HG03354 (cell line): ENCODE results near the gene ODAD2.

Source experiments
- ATAC-seq: cut with Tn5 transposase; IDR thresholded peaks from one replicate; pipeline ENCODE4 v1.9.1; 2021; ENCODE audit warnings: mild to moderate bottlenecking; ENCODE audit not compliant: unreplicated experiment, poor library complexity, severe bottlenecking

The ODAD2 gene

DNA sequence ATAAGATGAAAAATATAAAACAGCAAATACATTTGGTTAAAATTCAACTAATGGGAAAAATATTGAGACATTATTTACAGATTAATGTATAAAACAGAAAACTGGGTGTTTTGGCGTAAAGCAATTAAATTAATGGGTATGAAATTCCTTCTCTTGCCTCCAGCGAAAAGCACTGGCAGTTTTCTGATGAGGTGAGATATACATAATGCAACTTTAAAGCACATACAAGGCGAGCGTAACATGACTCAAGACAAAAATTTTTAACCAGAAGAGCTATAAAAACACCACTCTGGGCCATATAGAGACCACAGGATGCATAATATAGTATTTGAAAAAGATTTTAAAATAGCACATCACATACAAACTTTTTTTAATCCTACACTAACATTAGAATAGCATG is 120.6 kb downstream of the ODAD2 start:
- no peak for ATAC-seq

DNA sequence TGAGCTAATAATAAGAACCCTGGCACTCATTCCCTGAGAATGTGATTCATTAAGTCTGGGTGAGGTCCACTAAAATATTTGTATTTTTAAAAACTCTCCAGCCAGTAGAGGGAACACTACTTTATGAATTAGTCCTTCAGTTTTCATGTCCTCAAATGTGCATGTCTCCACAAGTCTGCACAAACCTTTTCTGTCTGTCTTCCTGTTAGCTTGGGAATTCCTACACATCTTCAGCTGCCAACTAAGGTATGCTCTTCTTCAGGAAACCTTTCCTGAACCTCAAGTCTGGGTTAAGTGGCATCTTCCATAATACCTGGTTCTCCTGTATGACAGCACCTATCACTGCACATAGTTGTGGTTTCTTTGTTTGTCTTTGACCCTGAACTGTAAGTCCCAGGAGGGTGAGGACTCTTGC is 133.7 kb downstream of the ODAD2 start:
- ATAC-seq, result no peak

DNA sequence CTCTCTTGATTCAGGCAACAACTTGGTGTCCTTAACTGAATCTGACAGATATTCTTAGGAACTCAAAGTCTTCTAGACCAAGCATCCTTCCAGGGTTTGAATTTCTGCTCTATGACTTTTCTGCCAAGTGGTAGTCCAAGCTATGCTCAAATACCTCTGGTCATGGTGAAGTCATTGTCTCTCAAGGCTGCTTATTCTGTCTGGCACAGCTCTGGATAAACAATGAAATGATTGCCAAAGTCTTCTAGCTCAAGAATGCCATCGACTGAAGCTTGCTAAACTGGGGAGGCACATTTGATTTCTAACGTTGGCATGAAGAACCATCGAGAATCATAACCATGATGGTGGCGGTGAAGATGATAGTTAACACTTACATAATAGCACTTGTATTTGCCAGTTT is 137.1 kb downstream of the ODAD2 start:
- ATAC-seq, result no peak

DNA sequence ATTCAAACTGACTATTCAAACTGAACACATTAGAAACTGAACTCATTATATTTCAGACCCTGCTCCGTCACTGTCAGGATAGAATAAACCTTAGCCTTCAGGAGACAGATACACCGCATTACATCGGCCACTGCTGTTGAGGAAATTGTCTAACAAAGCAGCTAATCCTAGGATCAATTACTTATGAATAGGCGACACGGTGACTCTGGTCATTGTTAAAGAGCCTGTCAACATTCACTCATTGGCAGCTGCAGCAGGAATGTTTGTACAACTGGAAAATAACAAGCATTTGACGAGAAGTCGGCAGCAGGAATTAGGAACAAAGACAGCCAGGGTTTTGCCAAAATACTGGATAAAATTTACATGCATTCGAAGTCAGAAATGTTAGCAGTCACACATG is 141.3 kb downstream of the ODAD2 start:
- ATAC-seq, result no peak

DNA sequence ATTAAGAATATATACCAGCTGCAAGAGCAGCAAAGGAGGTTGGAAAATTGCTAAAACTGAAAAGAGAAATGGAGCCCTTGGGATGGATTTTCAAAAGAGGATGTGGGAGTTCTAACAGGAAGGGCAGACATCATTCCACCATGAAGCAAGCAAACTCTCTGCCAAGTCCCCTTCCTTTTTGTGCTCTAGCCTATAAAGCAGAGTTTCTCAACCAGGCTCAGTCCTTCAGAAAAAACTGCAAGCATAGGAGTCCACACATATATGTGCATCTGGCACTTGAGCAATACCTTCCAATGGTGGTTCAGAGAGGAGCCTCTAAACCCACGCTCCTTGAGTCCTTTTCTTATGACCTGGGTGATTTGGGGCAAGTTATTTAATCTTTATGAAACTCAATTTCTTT is 154.7 kb downstream of the ODAD2 start:
- ATAC-seq, result no peak

GRCh38 chr10:27838901-27839300 is 160.0 kb downstream of the ODAD2 start:
- no peak for ATAC-seq

DNA sequence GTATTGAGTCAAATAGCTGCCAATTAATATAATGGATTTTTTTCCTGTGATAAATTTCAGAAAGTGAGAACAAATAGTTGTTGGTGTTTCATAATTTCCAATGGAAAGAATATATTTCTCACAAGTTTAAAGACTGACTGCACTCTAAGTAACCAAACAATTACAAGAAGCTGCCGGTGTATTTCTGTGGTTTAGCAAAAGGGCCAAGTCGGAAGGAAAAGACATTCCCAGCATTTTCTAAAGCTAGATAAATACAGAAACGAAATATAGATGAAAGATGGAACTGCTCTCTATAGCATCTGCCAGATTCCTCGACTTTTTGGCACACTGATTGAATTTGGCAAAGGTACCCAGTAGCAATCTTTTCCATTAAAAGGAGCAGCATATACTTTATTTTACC is 160.5 kb downstream of the ODAD2 start:
- no peak for ATAC-seq

- no peak for ATAC-seq
These were observed 164.4 kb downstream of the ODAD2 start for GRCh38 chr10:27834476-27834875.

GRCh38 chr10:27833792-27834191 is 165.1 kb downstream of the ODAD2 start:
- ATAC-seq, result no peak

DNA sequence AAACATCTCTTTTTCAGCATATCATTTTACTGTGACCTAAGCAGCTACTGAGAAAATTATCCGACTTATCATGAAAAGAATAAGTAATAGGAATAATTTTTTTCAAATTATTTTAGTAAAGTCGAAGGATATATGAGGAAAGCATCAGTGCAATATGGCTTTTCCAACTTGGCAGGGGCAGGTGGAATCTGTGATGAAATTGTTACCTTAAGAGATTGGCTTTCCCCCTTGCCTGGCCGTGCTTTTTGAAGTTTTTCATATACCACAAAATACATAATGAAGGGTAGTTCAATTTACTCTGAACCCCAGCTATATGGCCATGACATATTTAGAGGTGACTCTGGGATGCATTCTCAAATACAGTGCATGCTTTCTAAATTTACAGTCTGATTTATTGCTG is 166.1 kb downstream of the ODAD2 start:
- ATAC-seq, result no peak

DNA sequence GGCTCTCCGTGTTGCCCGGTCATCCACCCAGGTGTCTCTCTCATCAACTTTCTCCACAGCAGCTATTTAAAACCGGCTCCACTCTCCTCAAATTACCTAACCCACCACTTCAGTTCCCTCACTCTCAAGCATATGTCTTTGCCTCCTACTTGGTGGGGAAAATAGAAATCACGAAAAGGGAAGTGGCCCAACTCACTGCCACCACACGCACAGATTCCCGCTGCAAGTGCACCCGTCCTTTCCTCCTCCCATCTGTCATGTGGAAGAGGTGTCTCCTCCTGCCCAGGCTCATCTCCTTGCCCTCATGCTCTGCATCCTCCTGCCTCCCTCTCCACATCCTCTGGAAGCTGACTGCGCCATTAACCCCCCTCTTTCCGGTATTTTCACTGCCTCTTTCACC is 172.5 kb downstream of the ODAD2 start:
- no peak for ATAC-seq

- no peak for ATAC-seq
These were observed 176.6 kb downstream of the ODAD2 start for GRCh38 chr10:27822301-27822700.

GRCh38 chr10:27820637-27821036 is 178.2 kb downstream of the ODAD2 start:
- ATAC-seq, result no peak

DNA sequence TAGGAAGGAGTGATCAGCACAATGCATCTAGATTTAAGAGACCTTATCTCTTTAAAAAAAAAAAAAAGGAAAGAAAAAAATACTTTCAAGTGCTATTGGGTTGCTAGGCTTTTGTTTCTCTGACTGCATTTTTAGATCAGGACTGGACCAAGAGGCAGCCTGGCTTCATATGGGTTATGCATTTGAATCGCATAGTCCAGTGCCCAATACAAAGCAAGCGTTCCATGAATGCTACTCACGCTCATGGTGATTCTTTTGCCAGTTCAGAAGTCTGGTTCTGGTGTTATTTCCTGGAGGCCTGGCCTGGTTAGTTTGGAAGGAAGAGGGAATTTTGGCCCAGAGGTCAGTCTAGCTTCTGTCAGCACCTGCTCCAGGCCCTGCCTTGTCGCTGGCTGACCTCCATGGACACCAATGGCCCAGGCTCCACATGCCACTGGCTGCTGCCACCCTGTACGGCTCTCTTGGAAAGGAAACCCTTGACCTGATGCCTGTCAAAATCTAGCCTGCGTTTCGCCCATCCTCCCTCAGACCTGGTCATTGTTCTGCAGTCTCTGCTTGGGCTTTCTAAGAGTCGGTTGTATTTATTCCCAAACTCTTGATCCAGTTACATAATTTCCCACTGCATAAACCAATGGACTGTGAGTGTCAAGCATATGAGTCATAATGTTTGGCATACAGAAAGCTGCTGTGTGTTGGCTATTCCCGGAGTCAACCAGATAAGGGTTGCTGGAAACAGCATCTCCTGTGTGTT is 178.9 kb downstream of the ODAD2 start:
- no peak for ATAC-seq

DNA sequence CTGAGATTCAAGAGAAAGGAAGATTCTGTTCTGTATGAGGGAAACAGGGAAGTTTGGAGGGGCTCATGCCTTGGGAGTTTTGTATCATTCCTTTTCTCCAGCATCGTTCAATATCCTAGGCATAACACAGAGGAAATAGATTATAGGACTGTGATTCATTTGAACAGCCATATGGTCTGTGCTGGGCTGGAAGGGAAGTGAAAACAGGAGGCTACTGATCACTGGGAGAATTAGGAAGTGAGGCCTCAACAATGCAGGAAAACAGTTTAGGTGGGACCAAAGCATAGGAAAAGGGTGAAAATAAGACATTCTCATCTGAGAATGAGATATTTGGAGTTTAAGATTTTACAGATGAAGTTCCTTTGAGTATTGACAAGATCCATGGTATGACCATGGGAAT is 182.6 kb downstream of the ODAD2 start:
- no peak for ATAC-seq

DNA sequence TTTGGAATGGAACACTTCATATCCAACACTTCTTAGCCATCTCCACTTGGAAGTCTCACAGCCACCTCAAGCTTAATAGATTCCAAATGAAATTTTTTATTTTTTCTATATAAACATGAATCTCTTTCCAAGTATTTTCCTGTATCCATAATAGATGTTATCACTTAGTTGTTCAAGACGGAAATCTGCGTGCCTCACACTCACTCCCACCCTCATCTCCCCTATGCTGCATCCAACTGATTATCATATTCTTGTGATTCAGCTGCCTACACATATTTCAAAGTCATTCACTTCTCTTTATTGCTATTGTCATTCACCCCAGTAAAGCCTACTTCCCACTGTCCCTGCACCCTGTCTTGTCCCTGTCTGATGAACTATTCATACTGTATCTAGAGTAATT is 183.0 kb downstream of the ODAD2 start:
- ATAC-seq, result no peak

GRCh38 chr10:27815261-27815660 is 183.6 kb downstream of the ODAD2 start:
- no peak for ATAC-seq

DNA sequence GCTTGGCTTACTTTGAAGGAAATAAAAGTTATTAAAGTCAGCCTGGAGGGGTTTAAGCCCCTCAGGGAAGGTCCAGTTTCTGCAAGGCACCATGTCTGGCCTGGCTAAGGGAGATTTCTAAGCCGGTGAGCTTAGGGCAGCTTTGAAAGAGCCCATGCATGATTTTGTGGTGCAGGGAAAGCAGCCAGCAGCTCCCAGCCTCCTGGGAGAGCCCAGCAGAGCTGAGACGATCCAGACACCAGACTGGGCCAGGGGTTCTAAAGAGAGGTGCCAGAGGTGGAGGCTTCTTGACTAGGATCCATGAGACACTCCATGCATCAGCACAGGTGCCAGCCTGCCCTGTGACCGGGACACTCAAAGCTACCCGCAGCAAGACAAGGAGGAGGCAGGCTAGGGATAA is 193.7 kb downstream of the ODAD2 start:
- ATAC-seq, result no peak

- no peak for ATAC-seq
These were observed 194.7 kb downstream of the ODAD2 start for GRCh38 chr10:27804136-27804535.

DNA sequence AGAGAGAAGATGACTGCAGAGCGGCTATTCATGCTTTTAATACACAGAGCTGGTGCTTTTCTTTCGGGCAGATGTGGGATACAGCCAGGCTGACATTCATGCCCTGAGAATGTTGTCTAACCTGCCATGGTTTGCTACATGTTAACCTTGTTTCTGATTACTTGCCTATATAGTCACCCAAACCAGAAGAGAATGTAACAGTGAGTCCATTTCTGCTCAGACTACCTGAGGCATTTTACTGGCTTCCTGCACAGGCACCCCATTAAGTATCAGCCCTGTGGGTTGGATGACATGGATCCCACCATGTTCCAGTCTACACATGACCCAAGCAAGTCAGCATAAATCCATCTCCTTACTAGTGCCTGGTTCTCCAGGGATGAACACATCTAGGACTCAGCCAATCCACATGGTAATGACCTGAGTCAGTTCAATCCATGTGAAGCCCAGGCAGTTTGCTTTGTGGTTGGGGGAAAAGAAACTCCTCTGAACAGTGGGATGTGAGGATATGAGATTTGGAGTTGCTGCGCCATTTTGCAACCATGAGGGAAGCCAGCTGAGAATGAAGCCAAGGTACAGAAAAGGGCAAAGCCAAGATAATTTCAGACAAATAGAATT is 197.6 kb downstream of the ODAD2 start:
- ATAC-seq, result no peak

DNA sequence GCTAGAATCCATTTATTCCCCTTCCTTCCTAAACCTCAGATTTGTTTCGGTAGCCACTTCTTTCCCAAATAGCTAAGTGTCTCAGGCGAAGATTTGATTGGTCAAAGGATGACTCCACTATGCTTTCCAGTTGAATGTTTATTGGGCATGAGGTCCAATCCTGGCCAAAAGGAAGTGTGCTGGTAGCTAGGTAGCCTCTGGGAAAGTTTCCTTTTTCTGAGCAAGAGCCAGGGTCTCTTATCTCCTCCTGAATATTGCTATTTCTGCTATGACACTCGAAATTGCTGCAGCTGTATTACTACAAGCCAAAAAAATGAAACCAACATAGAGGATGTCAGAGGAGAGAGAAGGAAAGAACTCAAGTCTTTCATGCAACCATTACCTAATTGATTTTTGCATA is 199.8 kb downstream of the ODAD2 start:
- no peak for ATAC-seq

GRCh38 chr10:27794157-27794556 is 204.7 kb downstream of the ODAD2 start:
- ATAC-seq, result no peak
